Transverse colon (tissue), 3 donors: Measurements from ENCODE around the gene ZSCAN26.

ENCODE experiments used
- CTCF ChIP-seq, 5 experiments: fragments of 200-600 bp in 3 of 5; fragments of 450-650 bp in 2 of 5; sonication (generic) in 3 of 5; IDR thresholded peaks; 1 replicate in 2 of 5; 2 replicates in 3 of 5; pipeline ENCODE4 v1.5.1; 2016 to 2017; ENCODE audit warnings: antibody characterized with exemption in 5 of 5, inconsistent platforms in 3 of 5, mild to moderate bottlenecking in 2 of 5, moderate library complexity in 1 of 5
- EP300 ChIP-seq: sonication (generic); formaldehyde crosslinking; IDR thresholded peaks from one replicate; pipeline ENCODE4 v1.6.1; 2017; ENCODE audit warnings: antibody characterized with exemption, low read depth
- POLR2A ChIP-seq: fragments of 450-650 bp; IDR thresholded peaks from one replicate; pipeline ENCODE4 v1.6.1; 2016; ENCODE audit warnings: antibody characterized with exemption, mild to moderate bottlenecking, moderate library complexity

DNA sequence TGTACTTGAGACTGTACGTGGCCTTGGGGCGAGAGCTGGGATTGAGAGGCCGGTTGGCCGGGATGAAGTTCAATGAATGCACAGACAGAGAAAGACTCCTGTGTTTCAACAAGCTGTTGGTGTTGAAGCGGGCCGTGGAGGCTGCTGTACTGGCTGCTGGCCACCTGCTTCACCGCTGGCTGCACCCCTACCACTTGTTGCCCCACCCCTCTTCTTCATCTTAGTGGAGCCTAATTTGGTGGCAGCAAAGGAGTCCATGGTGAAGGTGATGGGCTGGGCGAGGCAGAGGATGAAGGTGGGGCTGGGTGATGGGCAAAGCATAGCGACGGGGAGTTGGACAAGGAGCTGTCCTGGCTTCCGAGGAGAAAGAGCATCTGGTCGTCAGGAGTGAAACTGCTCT, 49.1 kb upstream of the ZSCAN26 start:
- TF ChIP-seq CTCF (IDR thresholded peaks at IDR 0.05), result no peak
- TF ChIP-seq POLR2A, result no peak
- TF ChIP-seq EP300, result no peak
